SK-N-SH (cell line): ENCODE results near the gene KLHL30.

Source experiments
- CTCF ChIP-seq: fragments of 200-600 bp; sonication (generic); IDR thresholded peaks from 2 replicates; pipeline ENCODE4 v1.6.1; 2017; ENCODE audit warnings: antibody characterized with exemption, mild to moderate bottlenecking, moderate library complexity
- EP300 ChIP-seq, 2 experiments: IDR thresholded peaks; 2 replicates each; pipeline versions ENCODE4 v1.4.0 to v1.6.1; 2012; ENCODE audit warnings: borderline replicate concordance in 1 of 2, low read depth in 1 of 2, low read length in 1 of 2
- MXI1 ChIP-seq: IDR thresholded peaks from 2 replicates; pipeline ENCODE4 v1.6.1; 2012; ENCODE audit warnings: mild to moderate bottlenecking, low read depth, low read length, improper control_type of control experiment
- PBX3 ChIP-seq: IDR thresholded peaks from 2 replicates; pipeline ENCODE4; 2012
- REST ChIP-seq: IDR thresholded peaks from 2 replicates; pipeline ENCODE4 v1.6.1; 2012; ENCODE audit warnings: mild to moderate bottlenecking, low read depth, low read length, moderate library complexity
- RFX5 ChIP-seq: IDR thresholded peaks from 2 replicates; pipeline ENCODE4 v1.6.1; 2012; ENCODE audit warnings: mild to moderate bottlenecking, improper control_type of control experiment, low read length
- RXRA ChIP-seq: IDR thresholded peaks from 2 replicates; pipeline ENCODE4 v1.4.0; 2012; ENCODE audit warnings: low read depth, mild to moderate bottlenecking, borderline replicate concordance
- SIN3A ChIP-seq: IDR thresholded peaks from 2 replicates; pipeline ENCODE4 v1.6.1; 2012; ENCODE audit warnings: low read depth, mild to moderate bottlenecking, low read length, moderate library complexity, borderline replicate concordance
- SMC3 ChIP-seq: IDR thresholded peaks from 2 replicates; pipeline ENCODE4 v1.6.1; 2012; ENCODE audit warnings: low read depth, low read length, improper control_type of control experiment
- TAF1 ChIP-seq: IDR thresholded peaks from 2 replicates; pipeline ENCODE4 v1.6.1; 2012; ENCODE audit warnings: low read depth, mild to moderate bottlenecking, low read length, moderate library complexity, borderline replicate concordance
- TEAD4 ChIP-seq: IDR thresholded peaks from 2 replicates; pipeline ENCODE4 v1.4.0; 2012; ENCODE audit warnings: mild to moderate bottlenecking, borderline replicate concordance; ENCODE audit not compliant: insufficient read depth
- USF2 ChIP-seq: fragments of 150-350 bp; IDR thresholded peaks from 2 replicates; pipeline ENCODE4 v1.6.1; 2017; ENCODE audit warnings: antibody characterized with exemption, low read length, low read depth, borderline replicate concordance

- TF ChIP-seq CTCF (no peak), RFX5 (no peak), SMC3 (no peak), TAF1 (no peak), SIN3A (no peak), PBX3 (no peak), EP300 (IDR thresholded peaks at IDR 0.05; ENCODE audit: borderline replicate concordance in 1 of 2, low read depth in 1 of 2, low read length in 1 of 2) (no peak), REST (no peak), RXRA (no peak), MXI1 (no peak), TEAD4 (no peak), USF2 (no peak)
Observed at GRCh38 chr2:238187618-238188548, 49.4 kb downstream of the KLHL30 start.
